HCT116 (cell line): ENCODE data around the gene MPP2. TPM values are rescaled to one million over a fixed set of nuclear protein-coding genes. Genes with fewer than 3 reads are reported as not detected.

Experiments used
- ATAC-seq: fragments of 200-7000 bp; cut with Tn5 transposase; 2 replicates; pipeline ENCODE4 v1.9.1; 2020; ENCODE audit warnings: mild to moderate bottlenecking, moderate library complexity
- BruUV-seq: library from RNA; stranded (reverse); fragments of 400-500 nt; replicated peaks from 2 replicates; lab custom pipeline; 2021; lab: Mats Ljungman, UMichigan
- CTCF ChIA-PET: fragments of 300-600 bp; sonication (Branson Sonifier 250); formaldehyde crosslinking; loops from one replicate; lab custom pipeline; 2021; ENCODE audit warnings: antibody characterized with exemption; lab: Charles Lee
- POLR2A ChIA-PET: fragments of 300-600, 350-600 bp; sonication (Branson Sonifier 250); formaldehyde crosslinking; loops from one replicate; lab custom pipeline; 2021; ENCODE audit warnings: antibody characterized with exemption; lab: Charles Lee
- RAD21 ChIA-PET, 2 experiments: fragments of 300-600 bp; sonication (Branson Sonifier 250); formaldehyde crosslinking; loops; one replicate each; lab custom pipeline; 2023; ENCODE audit warnings: low total read pairs in 2 of 2; ENCODE audit not compliant: uncharacterized antibody in 2 of 2, unreplicated experiment in 2 of 2, low non-redundant PET in 1 of 2; lab: Charles Lee
- DNase-seq: peaks from one replicate; pipeline ENCODE4 v3.0.0-alpha.2; 2010; ENCODE audit warnings: low read depth, low spot score
- H2AFZ ChIP-seq: fragments of 200-600 bp; shearing (Covaris generic), sonication (generic); 2 replicates; pipeline ENCODE4 v1.6.1; 2017; ENCODE audit warnings: low read depth, mixed run types, mixed read lengths, antibody characterized with exemption, low read length; ENCODE audit not compliant: poor library complexity, severe bottlenecking
- H3K27ac ChIP-seq: 2 replicates; pipeline ENCODE4 v1.5.1; 2012; ENCODE audit warnings: low read depth, low read length
- H3K27me3 ChIP-seq: fragments of 200-600 bp; sonication (generic); 2 replicates; pipeline ENCODE4 v1.6.1; 2016; ENCODE audit warnings: mixed run types, low read length, mixed read lengths; ENCODE audit not compliant: insufficient read depth
- H3K36me3 ChIP-seq, 2 experiments: fragments of 200-500 bp in 1 of 2; fragments of 200-600 bp in 1 of 2; sonication (Bioruptor generic) in 1 of 2; sonication (generic) in 1 of 2; 2 replicates each; pipeline versions ENCODE4 v1.5.1 to v1.6.1; 2014 to 2016; ENCODE audit warnings: low read length in 2 of 2, inconsistent platforms in 1 of 2, mixed read lengths in 1 of 2, mixed run types in 1 of 2; ENCODE audit not compliant: insufficient read depth in 2 of 2, control insufficient read depth in 1 of 2
- H3K4me1 ChIP-seq, 2 experiments: fragments of 200-600 bp in 1 of 2; sonication (generic) in 1 of 2; 2 replicates each; pipeline versions ENCODE4 v1.5.1 to v1.6.1; 2012 to 2017; ENCODE audit warnings: low read length in 2 of 2, inconsistent platforms in 1 of 2, mild to moderate bottlenecking in 1 of 2, mixed read lengths in 1 of 2, mixed run types in 1 of 2, moderate library complexity in 1 of 2; ENCODE audit not compliant: insufficient read depth in 2 of 2, control insufficient read depth in 1 of 2
- H3K4me2 ChIP-seq: fragments of 200-600 bp; sonication (generic); 2 replicates; pipeline ENCODE4 v1.6.1; 2017; ENCODE audit warnings: mixed run types, low read length, mixed read lengths
- H3K4me3 ChIP-seq, 2 experiments: fragments of 200-600 bp in 1 of 2; sonication (generic) in 1 of 2; replicated peaks in 1 of 2; 2 replicates each; pipeline ENCODE4 v1.5.1; 2011 to 2016; ENCODE audit warnings: low read length in 2 of 2, control low read depth in 1 of 2, low read depth in 1 of 2, mild to moderate bottlenecking in 1 of 2, mixed read lengths in 1 of 2, mixed run types in 1 of 2
- H3K79me2 ChIP-seq: fragments of 200-600 bp; sonication (generic); 2 replicates; pipeline ENCODE4 v1.6.1; 2017; ENCODE audit warnings: mild to moderate bottlenecking, mixed run types, low read length, moderate library complexity, mixed read lengths; ENCODE audit not compliant: insufficient read depth
- H3K9ac ChIP-seq: fragments of 200-600 bp; sonication (generic); 2 replicates; pipeline ENCODE4 v1.6.1; 2016; ENCODE audit warnings: low read length, mixed read lengths
- H3K9me2 ChIP-seq: fragments of 200-600 bp; sonication (generic), shearing (Covaris generic); 2 replicates; pipeline ENCODE4 v1.6.1; 2017; ENCODE audit warnings: mixed run types, mild to moderate bottlenecking, moderate library complexity; ENCODE audit not compliant: insufficient read depth
- H3K9me3 ChIP-seq, 2 experiments: fragments of 200-500 bp in 1 of 2; fragments of 200-600 bp in 1 of 2; sonication (Bioruptor generic) in 1 of 2; sonication (generic) in 1 of 2; 2 replicates each; pipeline ENCODE4 v1.6.1; 2014 to 2017; ENCODE audit warnings: low read length in 2 of 2, mixed read lengths in 2 of 2, inconsistent platforms in 1 of 2, low read depth in 1 of 2, mild to moderate bottlenecking in 1 of 2, mixed run types in 1 of 2, moderate library complexity in 1 of 2; ENCODE audit not compliant: control insufficient read depth in 1 of 2, insufficient read depth in 1 of 2
- H4K20me1 ChIP-seq: fragments of 200-600 bp; sonication (generic), shearing (Covaris generic); 2 replicates; pipeline ENCODE4 v1.6.1; 2017; ENCODE audit warnings: mixed run types, mild to moderate bottlenecking, moderate library complexity; ENCODE audit not compliant: insufficient read depth
- CEBPB ChIP-seq: IDR thresholded peaks from 2 replicates; pipeline ENCODE4 v1.6.1; 2012; ENCODE audit warnings: low read depth
- CTCF ChIP-seq, 3 experiments: fragments of 200-600 bp in 1 of 3; sonication (generic) in 1 of 3; IDR thresholded peaks in 2 of 3; conservative IDR thresholded peaks in 1 of 3; 2 replicates each; pipeline ENCODE4 v1.5.1; 2012 to 2017; ENCODE audit warnings: low read depth in 2 of 3, low read length in 2 of 3, antibody characterized with exemption in 1 of 3, borderline replicate concordance in 1 of 3, control low read depth in 1 of 3, mild to moderate bottlenecking in 1 of 3, mixed read lengths in 1 of 3, mixed run types in 1 of 3, moderate library complexity in 1 of 3; ENCODE audit not compliant: insufficient read depth in 1 of 3
- EGR1 ChIP-seq: IDR thresholded peaks from 2 replicates; pipeline ENCODE4 v1.6.1; 2012; ENCODE audit warnings: low read depth
- ELF1 ChIP-seq: IDR thresholded peaks from 2 replicates; pipeline ENCODE4 v1.6.1; 2012; ENCODE audit warnings: low read depth, borderline replicate concordance
- EZH2 ChIP-seq: fragments of 200-600 bp; sonication (generic); IDR thresholded peaks from 2 replicates; pipeline ENCODE4 v1.6.1; 2017; ENCODE audit warnings: antibody characterized with exemption, mixed run types
- FOSL1 ChIP-seq: IDR thresholded peaks from 2 replicates; pipeline ENCODE4 v1.6.1; 2012; ENCODE audit warnings: low read depth
- MAX ChIP-seq: IDR thresholded peaks from 2 replicates; pipeline ENCODE4 v1.6.1; 2012
- POLR2A ChIP-seq: IDR thresholded peaks from 2 replicates; pipeline ENCODE4 v1.7.0; 2011; ENCODE audit warnings: borderline replicate concordance; ENCODE audit not compliant: insufficient read depth, insufficient read length; ENCODE audit errors: extremely low read depth
- RAD21 ChIP-seq: IDR thresholded peaks from 2 replicates; pipeline ENCODE4 v1.6.1; 2012; ENCODE audit warnings: low read depth, mild to moderate bottlenecking
- SRF ChIP-seq: IDR thresholded peaks from 2 replicates; pipeline ENCODE4 v1.6.1; 2012; ENCODE audit warnings: low read depth
- TCF7L2 ChIP-seq: IDR thresholded peaks from 2 replicates; pipeline ENCODE4 v1.7.0; 2011; ENCODE audit warnings: borderline replicate concordance, inconsistent platforms; ENCODE audit not compliant: insufficient read depth, insufficient read length; ENCODE audit errors: extremely low read depth
- YY1 ChIP-seq: IDR thresholded peaks from 2 replicates; pipeline ENCODE4 v1.6.1; 2011; ENCODE audit warnings: low read length, low read depth, moderate library complexity, mild to moderate bottlenecking; ENCODE audit not compliant: insufficient replicate concordance; ENCODE audit errors: extremely low read depth
- ZFX ChIP-seq: fragments of 450-650 bp; IDR thresholded peaks from 2 replicates; pipeline ENCODE4 v1.6.1; 2017
- ZNF274 ChIP-seq: fragments of 200-500 bp; sonication (Bioruptor generic); IDR thresholded peaks from 2 replicates; pipeline ENCODE4 v1.6.1; 2014; ENCODE audit warnings: mild to moderate bottlenecking, low read depth, low read length, inconsistent platforms
- intact Hi-C: fragments of 100-400 bp; cut with micrococcal nuclease; formaldehyde crosslinking; loops from 2 replicates; pipeline ENCODE4 v1.10.0; 2022
- total RNA-seq: library from RNA; stranded (reverse); gene quantifications from one replicate; pipeline ENCODE4 v1.2.1, GENCODE V29; 2021; ENCODE audit not compliant: unreplicated experiment
- TF ChIP-seq, protein P1 (sequence below): IDR thresholded peaks from 2 replicates; pipeline ENCODE4 v1.6.1; 2012
- TF ChIP-seq, protein P2 (sequence below): IDR thresholded peaks from 2 replicates; pipeline ENCODE4 v1.6.1; 2012; ENCODE audit warnings: low read depth

The MPP2 gene
- total RNA-seq, 1 experiment from 2014 or later = 16.4 TPM

DNA sequence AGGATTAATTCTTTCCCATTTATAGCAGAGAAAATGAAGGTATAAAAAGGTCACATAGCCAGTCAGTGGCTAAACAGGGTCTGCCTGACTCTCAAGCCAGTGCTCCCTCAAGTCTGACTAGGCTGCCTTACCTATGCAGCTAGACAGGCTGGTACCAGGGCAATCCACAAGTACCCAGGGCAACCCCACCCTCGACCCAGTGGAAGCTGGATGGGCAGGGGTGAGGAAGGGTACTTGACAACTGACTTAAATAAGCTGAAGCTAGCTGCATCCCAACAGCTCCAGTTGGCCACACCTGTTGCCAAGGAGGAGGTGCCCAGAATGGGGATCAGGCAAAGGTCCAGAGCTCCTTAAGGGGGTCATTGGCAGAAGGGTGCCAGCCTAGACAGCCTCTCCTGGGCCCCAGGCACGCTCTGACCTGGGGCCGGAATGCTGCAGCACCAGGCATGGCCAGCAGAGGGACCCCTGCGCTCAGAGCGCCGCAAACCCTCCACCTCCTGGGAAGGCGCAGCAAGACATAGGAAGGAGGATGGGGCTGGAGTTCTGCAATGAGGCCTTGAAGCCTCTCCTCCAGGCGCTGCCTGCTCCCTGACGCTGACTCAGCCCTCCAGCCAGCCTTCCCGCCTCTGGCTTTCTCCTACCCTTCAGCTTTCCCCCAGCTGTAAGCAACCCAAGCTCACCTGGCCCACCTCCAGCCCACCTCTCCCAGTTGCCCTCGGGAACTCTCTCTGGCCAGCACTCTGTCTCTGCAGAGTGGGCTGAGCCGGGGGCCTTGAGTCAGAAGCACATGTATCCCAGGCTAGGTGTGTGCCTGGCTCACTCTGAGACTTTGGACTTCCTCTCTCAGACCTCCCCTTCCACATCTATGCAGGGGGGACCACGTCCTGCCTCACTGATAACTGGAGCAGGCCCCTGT is 28.8 kb downstream of the MPP2 start:
- intact Hi-C loops = loop anchor here (1.0 to 2.0 kb wide), 2 partner anchors 117 to 162 kb away; no protein-coding TSS in a partner anchor
- H3K4me1 ChIP-seq = peaks cover 0 to 9% of the 10 kb centered on the region in 2 experiments; a peak in 2 of 4 replicates
- H3K4me2 ChIP-seq = peak overlapping the region; percentile 32

More for the DNA sequence above, 28.8 kb downstream of the MPP2 start:
- Histone ChIP-seq H4K20me1 (no peaks in the 10 kb centered on the region), H3K79me2 (no peaks in the 10 kb centered on the region), H3K9me2 (no peaks in the 10 kb centered on the region), H3K9ac (peak overlapping the region; percentile 14; the same call in 1 of the 2 replicates), H3K27me3 (no peaks in the 10 kb centered on the region), H3K27ac (no peak overlapping the region), H2AFZ (no peak overlapping the region), H3K4me3 (no peak overlapping the region), H3K9me3 (no peaks in the 10 kb centered on the region), H3K36me3 (no peaks in the 10 kb centered on the region)
- DNase-seq (peak; percentile 37), ATAC-seq (peak; percentile 95)
- CTCF ChIA-PET = interaction anchor here (0.6 to 1.7 kb wide), 16 partner anchors 10 to 552 kb away, joined by 3 to 9 read pairs (median 3); partner anchors contain the start of gene CD300LG
- TF ChIP-seq POLR2A (no peak), CEBPB (no peak), ZFX (no peak), YY1 (peak; percentile 14), RAD21 (peak; percentile 87), EZH2 (no peak), MAX (no peak), FOSL1 (no peak), EGR1 (no peak), CTCF (IDR thresholded peaks at IDR 0.05 in 2 of 3, conservative IDR thresholded peaks at IDR 0.05 in 1 of 3; ENCODE audit: borderline replicate concordance in 1 of 3, insufficient read depth in 1 of 3, low read depth in 2 of 3, low read length in 2 of 3) (peak; percentile 91 to 95 (median 95)), TCF7L2 (no peak), ELF1 (no peak), ZNF274 (no peak), SRF (no peak)
- TF ChIP-seq, protein P1, sequence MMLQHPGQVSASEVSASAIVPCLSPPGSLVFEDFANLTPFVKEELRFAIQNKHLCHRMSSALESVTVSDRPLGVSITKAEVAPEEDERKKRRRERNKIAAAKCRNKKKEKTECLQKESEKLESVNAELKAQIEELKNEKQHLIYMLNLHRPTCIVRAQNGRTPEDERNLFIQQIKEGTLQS = no peak
- TF ChIP-seq, protein P2, sequence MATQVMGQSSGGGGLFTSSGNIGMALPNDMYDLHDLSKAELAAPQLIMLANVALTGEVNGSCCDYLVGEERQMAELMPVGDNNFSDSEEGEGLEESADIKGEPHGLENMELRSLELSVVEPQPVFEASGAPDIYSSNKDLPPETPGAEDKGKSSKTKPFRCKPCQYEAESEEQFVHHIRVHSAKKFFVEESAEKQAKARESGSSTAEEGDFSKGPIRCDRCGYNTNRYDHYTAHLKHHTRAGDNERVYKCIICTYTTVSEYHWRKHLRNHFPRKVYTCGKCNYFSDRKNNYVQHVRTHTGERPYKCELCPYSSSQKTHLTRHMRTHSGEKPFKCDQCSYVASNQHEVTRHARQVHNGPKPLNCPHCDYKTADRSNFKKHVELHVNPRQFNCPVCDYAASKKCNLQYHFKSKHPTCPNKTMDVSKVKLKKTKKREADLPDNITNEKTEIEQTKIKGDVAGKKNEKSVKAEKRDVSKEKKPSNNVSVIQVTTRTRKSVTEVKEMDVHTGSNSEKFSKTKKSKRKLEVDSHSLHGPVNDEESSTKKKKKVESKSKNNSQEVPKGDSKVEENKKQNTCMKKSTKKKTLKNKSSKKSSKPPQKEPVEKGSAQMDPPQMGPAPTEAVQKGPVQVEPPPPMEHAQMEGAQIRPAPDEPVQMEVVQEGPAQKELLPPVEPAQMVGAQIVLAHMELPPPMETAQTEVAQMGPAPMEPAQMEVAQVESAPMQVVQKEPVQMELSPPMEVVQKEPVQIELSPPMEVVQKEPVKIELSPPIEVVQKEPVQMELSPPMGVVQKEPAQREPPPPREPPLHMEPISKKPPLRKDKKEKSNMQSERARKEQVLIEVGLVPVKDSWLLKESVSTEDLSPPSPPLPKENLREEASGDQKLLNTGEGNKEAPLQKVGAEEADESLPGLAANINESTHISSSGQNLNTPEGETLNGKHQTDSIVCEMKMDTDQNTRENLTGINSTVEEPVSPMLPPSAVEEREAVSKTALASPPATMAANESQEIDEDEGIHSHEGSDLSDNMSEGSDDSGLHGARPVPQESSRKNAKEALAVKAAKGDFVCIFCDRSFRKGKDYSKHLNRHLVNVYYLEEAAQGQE = no peak
- POLR2A ChIA-PET = interaction anchor here (0.5 kb wide), 1 partner anchor 59 kb away, joined by 3 read pairs; no protein-coding TSS in a partner anchor
- RAD21 ChIA-PET = no interaction called here
- no TSS peak for BruUV-seq
